A549 (cell line): ENCODE data around the gene FLRT3.

Experiments
- CHD4 ChIP-seq: fragments of 200-600 bp; sonication (generic); IDR thresholded peaks from 2 replicates; pipeline ENCODE4 v1.6.1; 2016; ENCODE audit warnings: antibody characterized with exemption, mild to moderate bottlenecking, borderline replicate concordance
- CTCF ChIP-seq: fragments of >200 bp; sonication (Bioruptor Twin); formaldehyde crosslinking; IDR thresholded peaks from 3 replicates; pipeline ENCODE4 v1.5.1; 2016
- EP300 ChIP-seq, 2 experiments: fragments of >200 bp; sonication (Bioruptor Twin); formaldehyde crosslinking; IDR thresholded peaks; 2 replicates in 1 of 2; 3 replicates in 1 of 2; pipeline ENCODE4 v1.6.1; 2016 to 2017
- JUN ChIP-seq, 2 experiments: fragments of >200 bp; sonication (Bioruptor Twin); formaldehyde crosslinking; IDR thresholded peaks; 2 replicates in 1 of 2; 3 replicates in 1 of 2; pipeline ENCODE4 v1.6.1; 2016 to 2017
- MAZ ChIP-seq: fragments of 150-350 bp; IDR thresholded peaks from 2 replicates; pipeline ENCODE4 v1.6.1; 2014; ENCODE audit warnings: antibody characterized with exemption, low read depth, low read length, borderline replicate concordance
- PBX3 ChIP-seq: IDR thresholded peaks from 2 replicates; pipeline ENCODE4 v1.6.1; 2012
- RCOR1 ChIP-seq: fragments of 150-350 bp; IDR thresholded peaks from 2 replicates; pipeline ENCODE4 v1.6.1; 2014; ENCODE audit warnings: antibody characterized with exemption, low read length, low read depth
- USF2 ChIP-seq: fragments of 450-650 bp; IDR thresholded peaks from 2 replicates; pipeline ENCODE4 v1.6.1; 2014; ENCODE audit warnings: antibody characterized with exemption

GRCh38 chr20:14386726-14387125 is 49.3 kb upstream of the FLRT3 start:
- TF ChIP-seq MAZ (no peak), EP300 (IDR thresholded peaks at IDR 0.05) (no peak), RCOR1 (no peak), CTCF (no peak), PBX3 (no peak), USF2 (no peak), JUN (IDR thresholded peaks at IDR 0.05) (no peak), CHD4 (no peak)
